Islet precursor cell (in vitro differentiated cells): ENCODE measurements around the gene PRKAB1.
A peak's percentile ranks its signal among the peaks of the same experiment; 100 is the strongest.
"Not testable (repeated sequence)": the region's sequence is repeated elsewhere in the genome, so short reads cannot be mapped to it uniquely, and the experiment has no call there.

Source experiments
- DNase-seq: peaks from one replicate; pipeline ENCODE4 v3.0.0-alpha.2; 2018

PRKAB1 gene

GRCh38 chr12:119685375-119685774, 17.4 kb downstream of the PRKAB1 start:
- DNase-seq = no peak

GRCh38 chr12:119686355-119686754, 18.4 kb downstream of the PRKAB1 start:
- DNase-seq = no peak

- no peak for DNase-seq
Observed at GRCh38 chr12:119686776-119687175, 18.8 kb downstream of the PRKAB1 start.

GRCh38 chr12:119687406-119687805, 19.5 kb downstream of the PRKAB1 start:
- DNase-seq = no peak

GRCh38 chr12:119687879-119688278, 19.9 kb downstream of the PRKAB1 start:
- no peak for DNase-seq

- DNase-seq = no peak
Observed at GRCh38 chr12:119689935-119690500, 22.1 kb downstream of the PRKAB1 start.

GRCh38 chr12:119691202-119691810, 23.4 kb downstream of the PRKAB1 start:
- DNase-seq = no peak

- DNase-seq = no peak
Observed at GRCh38 chr12:119692410-119692809, 24.5 kb downstream of the PRKAB1 start.

- no peak for DNase-seq
Observed at GRCh38 chr12:119692997-119693396, 25.1 kb downstream of the PRKAB1 start.

GRCh38 chr12:119693511-119693910, 25.6 kb downstream of the PRKAB1 start:
- DNase-seq = no peak

- no peak for DNase-seq
Observed at GRCh38 chr12:119694111-119694510, 26.2 kb downstream of the PRKAB1 start.

- DNase-seq = no peak
Observed at GRCh38 chr12:119695034-119695433, 27.1 kb downstream of the PRKAB1 start.

GRCh38 chr12:119696943-119697342, 29.0 kb downstream of the PRKAB1 start:
- DNase-seq = peak; percentile 74

- DNase-seq = no peak
Observed at GRCh38 chr12:119699199-119699760, 31.3 kb downstream of the PRKAB1 start.

GRCh38 chr12:119700078-119700477, 32.1 kb downstream of the PRKAB1 start:
- no peak for DNase-seq

- no peak for DNase-seq
Observed at GRCh38 chr12:119704065-119704747, 36.3 kb downstream of the PRKAB1 start.

GRCh38 chr12:119705182-119705581, 37.2 kb downstream of the PRKAB1 start:
- no peak for DNase-seq

GRCh38 chr12:119706427-119706826, 38.5 kb downstream of the PRKAB1 start:
- DNase-seq = not testable (repeated sequence)

- no peak for DNase-seq
Observed at GRCh38 chr12:119710374-119710964, 42.5 kb downstream of the PRKAB1 start.

- no peak for DNase-seq
Observed at GRCh38 chr12:119710965-119711551, 43.1 kb downstream of the PRKAB1 start.

GRCh38 chr12:119711693-119712092, 43.8 kb downstream of the PRKAB1 start:
- DNase-seq = no peak

GRCh38 chr12:119712721-119713120, 44.8 kb downstream of the PRKAB1 start:
- DNase-seq = no peak

GRCh38 chr12:119713551-119714031, 45.7 kb downstream of the PRKAB1 start:
- DNase-seq = no peak
